ENCODE data around the gene FZD2. TPM values are rescaled to one million over a fixed set of nuclear protein-coding genes. Genes with fewer than 3 reads are reported as not detected.
"Not testable (repeated sequence)": the region's sequence is repeated elsewhere in the genome, so short reads cannot be mapped to it uniquely, and the experiment has no call there.

FZD2 gene
- total RNA-seq, 1 donor from 2014 or later: 15.5 TPM

DNA sequence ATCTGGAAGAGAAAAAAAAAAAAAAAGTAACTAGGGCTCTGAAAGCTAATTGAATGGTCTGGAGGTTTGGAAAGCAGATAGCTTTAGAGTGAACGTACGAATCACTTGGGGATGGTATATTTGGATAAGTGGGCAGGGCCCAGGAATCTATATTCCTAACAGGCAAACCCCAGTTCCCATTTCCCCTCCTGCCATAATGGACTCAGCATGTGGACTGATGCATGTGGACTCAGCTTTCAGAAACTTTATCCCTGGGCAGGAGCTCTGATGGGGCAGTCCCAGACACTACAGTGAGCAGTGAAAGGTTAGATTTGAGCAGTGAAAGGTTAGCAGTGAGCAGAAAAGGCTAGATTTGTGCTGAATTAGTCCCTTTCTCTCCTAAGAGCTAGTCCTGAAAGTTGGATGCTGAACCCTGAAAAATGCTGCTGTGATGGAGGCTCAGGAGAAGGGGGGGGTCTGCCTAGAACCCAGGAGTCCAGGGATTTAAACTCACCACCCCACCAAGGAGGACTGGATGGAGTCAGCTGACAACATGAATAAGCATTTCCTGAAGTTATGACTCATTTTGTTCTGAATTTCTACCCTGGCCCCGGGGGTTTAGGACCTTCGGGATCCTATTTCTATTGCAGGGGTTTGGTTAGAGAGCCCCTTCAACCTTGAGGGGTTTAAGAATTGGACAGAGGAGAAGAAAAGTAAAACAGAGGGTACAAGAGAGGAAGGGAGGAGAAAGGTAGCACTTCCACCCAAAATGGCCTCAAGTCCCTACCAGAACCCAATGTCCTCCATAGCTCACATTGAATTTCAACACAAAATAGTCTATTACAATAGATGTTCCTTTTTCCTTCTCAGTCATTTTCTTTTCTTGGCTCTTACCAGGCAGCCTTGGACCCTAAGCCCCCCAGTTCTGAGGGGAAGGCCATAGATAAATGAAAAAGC is 10.3 kb upstream of the FZD2 start:
- peak; percentile 37 for DNase-seq (ENCODE audit: low read depth)

DNA sequence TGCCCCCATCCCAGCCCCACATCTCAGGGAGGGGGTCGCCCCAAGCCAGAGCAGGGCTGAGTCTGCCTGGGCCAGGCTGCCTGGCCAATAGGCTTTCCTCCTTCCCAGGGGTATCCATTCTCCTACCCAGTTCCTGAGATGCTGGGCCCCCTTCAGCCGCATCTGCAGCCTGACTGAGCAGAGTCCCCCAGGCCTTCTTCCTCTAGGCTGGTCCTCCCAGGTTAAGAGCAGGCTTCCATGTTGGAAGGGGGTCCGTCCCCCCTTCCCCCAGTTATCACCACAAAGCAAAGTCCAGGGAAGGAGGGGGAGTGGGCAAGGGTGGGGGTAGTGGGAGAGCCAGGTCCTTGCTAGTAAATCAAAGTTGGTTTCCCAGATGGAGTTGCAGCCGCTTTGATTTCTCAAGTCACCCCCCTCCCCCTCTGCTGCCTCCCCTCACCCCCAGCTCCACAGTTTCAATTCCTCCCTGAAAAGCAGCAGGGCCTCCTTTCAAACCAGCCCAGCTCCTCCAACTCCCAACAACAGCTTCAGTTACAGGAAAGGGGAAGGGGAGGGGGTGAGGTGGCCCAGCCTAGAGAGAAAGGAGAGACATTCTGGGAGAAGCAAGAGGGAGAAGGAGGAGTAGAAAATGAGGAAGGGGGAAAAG is 9.5 kb upstream of the FZD2 start:
- DNase-seq (ENCODE audit: low read depth): peak; percentile 26

DNA sequence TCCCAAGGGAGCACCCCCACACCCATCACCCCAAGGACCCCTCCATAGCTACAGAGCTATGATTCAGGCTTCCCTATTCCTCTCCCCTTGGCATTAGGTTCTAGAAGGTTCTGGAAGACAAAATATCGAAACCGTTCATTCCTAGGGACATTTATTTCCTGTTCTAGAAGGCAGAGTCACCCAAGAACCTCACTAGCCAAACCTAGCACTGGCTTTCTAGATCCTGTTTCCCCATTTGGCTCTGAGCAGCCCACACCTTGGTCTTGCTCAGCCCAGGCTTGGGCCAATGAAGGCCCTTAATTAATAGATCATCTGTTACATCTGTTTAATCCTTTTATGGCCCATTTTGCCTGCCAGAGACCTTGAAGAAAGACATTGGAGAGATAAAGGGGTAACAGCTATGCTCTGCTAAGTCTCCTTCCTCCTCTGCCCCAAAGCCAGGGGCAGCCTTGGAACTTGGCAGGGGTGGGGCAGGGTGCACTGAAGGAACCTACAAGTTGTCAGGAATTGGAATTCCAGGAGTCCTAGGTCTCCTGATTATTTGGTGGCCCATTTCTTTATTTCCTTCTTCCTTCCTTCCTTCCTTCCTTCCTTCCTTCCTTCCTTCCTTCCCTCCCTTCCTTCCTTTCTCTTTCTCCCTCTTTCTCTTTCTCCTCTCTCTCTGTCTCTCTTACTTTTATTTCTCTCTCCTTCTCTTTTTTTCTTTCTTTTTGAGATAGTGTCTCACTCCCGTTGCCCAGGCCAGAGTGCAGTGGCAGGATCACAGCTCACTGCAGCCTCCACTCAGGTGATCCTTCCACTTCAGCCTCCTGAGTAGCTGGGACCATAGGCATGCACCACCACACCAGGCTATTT is 8.7 kb upstream of the FZD2 start:
- DNase-seq (ENCODE audit: low read depth): no peak

DNA sequence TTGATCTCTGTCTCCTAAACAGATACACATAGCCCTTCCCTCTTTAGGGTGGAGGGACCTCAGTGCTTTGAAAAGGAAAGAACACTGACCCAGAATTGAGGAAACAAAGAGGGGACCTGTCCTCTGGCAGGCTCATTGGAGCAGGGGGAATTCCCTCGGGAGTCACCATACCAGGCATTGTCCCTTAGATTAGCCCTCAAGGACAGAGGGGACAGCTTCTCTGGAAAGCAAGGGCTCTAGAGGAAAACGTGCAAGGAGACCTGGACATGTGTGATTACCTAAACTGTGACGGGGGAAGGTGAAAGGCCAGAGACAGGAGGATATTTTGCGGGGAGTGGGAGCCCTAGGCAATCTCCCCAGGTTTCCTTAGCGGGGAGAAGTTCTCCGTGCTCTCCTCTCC is 7.6 kb upstream of the FZD2 start:
- no peak for DNase-seq (ENCODE audit: low read depth)

DNA sequence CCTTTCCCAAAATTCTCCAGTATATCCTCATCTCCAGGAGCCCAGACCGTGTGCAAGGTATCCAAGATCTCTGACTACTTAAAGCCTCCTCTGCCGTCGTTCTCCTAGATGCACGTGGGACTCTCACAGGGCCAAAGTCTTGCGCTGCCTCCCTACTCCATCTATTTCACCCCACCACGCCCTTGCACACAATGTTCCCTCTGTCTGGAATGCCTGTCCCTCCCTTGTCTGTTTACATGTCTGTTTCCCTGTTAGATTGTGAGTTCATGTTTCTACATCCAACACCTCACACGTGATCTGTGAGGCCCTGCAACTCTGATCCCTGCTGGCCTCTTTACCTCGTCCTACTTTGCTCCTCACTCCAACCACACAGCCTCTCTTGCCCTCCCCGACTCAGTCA is 4.9 kb upstream of the FZD2 start:
- no peak for DNase-seq (ENCODE audit: low read depth)

DNA sequence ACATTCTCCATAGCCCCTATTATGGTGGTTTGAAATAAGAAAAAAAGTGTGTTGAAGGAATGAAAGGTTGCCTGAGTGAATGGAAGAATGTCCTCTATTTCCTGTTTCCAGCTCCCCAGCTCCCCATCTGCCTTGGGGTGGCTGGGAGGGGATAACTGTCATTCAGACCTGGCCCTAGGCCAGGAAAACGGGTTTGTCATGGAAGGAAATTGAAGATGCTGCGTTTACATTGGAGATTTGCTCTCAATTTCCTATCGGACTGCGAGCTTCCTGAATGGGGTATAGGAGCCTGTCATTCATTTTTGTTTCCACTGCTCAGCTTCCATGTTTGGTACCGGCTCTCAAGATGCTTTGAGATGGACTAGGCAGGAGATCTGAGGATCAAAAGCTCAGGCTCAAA is 2.2 kb upstream of the FZD2 start:
- DNase-seq (ENCODE audit: low read depth): no peak

DNA sequence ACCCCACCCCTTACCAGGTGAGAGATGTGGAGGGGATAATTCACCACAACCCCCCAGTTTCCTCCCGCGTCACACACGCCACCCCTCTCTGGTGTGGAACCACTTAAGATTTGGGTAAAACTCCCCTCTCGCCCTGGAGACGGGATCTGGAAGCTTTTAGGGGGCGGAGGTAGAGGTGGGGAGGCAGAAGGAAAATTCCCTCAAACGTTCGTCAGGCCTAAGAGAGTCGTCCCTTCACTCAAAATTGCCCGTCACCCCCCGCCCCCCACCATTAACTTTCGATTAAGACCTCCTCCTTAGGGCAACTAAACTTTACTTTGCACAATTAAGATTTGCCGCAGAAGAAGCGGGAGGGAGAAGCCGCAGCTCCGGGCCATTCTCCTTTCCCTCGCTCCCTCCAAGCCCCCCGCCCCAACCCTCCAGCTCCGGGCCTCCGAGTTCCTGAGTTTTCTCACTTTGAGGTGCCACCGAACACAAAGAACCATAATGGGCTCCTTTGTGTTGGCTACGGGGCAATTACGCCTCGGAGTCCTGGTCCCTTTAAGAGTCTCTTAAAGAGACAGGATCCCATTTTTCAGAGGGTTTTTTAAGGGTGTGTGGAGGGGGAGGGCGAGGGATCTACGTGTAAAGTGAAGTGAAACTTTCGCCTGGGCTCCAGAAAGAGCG is 985 bp upstream of the FZD2 start:
- DNase-seq (ENCODE audit: low read depth): peak; percentile 80

DNA sequence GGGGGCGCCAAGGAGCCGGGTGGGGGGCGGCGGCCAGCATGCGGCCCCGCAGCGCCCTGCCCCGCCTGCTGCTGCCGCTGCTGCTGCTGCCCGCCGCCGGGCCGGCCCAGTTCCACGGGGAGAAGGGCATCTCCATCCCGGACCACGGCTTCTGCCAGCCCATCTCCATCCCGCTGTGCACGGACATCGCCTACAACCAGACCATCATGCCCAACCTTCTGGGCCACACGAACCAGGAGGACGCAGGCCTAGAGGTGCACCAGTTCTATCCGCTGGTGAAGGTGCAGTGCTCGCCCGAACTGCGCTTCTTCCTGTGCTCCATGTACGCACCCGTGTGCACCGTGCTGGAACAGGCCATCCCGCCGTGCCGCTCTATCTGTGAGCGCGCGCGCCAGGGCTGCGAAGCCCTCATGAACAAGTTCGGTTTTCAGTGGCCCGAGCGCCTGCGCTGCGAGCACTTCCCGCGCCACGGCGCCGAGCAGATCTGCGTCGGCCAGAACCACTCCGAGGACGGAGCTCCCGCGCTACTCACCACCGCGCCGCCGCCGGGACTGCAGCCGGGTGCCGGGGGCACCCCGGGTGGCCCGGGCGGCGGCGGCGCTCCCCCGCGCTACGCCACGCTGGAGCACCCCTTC is 484 bp downstream of the FZD2 start:
- peak; percentile 60 for DNase-seq (ENCODE audit: low read depth)

DNA sequence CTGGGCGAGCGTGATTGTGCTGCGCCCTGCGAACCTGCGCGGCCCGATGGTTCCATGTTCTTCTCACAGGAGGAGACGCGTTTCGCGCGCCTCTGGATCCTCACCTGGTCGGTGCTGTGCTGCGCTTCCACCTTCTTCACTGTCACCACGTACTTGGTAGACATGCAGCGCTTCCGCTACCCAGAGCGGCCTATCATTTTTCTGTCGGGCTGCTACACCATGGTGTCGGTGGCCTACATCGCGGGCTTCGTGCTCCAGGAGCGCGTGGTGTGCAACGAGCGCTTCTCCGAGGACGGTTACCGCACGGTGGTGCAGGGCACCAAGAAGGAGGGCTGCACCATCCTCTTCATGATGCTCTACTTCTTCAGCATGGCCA is 1.0 kb downstream of the FZD2 start:
- no peak for DNase-seq (ENCODE audit: low read depth)

DNA sequence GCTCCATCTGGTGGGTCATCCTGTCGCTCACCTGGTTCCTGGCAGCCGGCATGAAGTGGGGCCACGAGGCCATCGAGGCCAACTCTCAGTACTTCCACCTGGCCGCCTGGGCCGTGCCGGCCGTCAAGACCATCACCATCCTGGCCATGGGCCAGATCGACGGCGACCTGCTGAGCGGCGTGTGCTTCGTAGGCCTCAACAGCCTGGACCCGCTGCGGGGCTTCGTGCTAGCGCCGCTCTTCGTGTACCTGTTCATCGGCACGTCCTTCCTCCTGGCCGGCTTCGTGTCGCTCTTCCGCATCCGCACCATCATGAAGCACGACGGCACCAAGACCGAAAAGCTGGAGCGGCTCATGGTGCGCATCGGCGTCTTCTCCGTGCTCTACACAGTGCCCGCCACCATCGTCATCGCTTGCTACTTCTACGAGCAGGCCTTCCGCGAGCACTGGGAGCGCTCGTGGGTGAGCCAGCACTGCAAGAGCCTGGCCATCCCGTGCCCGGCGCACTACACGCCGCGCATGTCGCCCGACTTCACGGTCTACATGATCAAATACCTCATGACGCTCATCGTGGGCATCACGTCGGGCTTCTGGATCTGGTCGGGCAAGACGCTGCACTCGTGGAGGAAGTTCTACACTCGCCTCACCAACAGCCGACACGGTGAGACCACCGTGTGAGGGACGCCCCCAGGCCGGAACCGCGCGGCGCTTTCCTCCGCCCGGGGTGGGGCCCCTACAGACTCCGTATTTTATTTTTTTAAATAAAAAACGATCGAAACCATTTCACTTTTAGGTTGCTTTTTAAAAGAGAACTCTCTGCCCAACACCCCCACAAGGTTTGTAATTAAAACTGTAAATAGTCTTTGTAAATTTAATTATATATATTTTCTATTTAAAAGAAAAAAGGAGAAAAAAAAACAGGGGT is 1.7 kb downstream of the FZD2 start:
- no peak for DNase-seq (ENCODE audit: low read depth)

DNA sequence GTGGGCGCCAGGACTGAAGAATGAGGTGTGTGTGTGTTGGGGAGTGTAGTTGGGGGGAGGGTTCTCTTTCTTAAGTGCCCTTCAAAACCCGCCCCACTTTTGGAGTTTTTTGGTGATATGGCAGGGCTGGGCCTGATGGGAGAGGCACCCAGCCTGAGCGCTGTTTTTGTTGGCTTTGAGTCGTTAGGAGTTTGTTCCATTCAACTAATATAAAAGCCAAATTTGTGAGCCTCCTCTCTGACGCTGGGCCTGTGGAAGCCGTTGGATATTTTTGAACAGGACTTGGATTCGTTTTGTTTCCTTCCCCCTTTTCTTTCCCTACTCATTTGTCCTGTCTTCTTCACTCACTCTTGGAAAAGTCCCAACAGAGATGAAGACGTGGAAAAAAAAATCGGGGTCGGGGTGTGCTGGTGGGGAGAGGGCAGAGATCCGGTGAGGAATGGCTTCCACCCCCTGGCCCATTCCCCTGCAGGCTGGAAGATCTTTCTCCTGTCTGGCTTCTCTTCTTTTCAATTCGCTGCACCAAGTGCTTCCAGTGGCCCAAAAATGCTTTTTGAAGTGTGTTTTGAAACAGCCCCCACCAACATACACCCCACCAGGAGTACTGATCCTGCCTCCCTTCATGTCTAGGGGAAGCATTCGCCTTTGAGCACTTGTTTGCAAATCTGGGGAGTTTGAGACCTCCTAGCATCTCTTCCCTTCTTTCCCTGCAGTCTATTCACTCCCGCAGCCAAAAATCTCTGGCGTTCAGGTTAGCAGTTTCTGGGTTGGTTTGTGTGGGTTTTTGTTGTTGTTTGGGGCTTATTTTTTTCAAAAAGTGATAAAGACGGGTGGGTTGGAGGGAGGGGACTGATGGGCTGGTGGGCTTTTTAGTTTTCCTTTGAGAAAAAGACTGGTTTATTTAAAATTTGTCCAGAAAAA is 2.6 kb downstream of the FZD2 start:
- no peak for DNase-seq (ENCODE audit: low read depth)

DNA sequence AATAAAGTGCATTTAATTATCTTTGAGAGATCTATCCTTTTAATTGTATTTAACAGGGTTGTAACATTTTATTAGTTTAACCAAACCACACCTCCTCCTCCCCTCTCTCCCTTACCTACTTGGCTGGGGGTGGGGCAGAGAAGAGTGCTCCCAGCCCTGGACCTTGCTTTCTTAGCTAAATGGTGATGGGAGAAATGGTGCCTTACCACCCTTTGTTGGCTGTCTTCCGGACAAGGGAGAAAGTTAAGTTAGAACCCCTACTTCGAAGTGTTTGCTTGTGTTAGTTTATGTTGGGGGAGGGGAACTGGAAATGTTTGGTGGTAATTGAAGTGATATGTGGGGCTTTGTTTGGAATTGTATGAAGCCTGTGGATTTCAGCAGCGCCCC is 3.9 kb downstream of the FZD2 start:
- no peak for DNase-seq (ENCODE audit: low read depth)

DNA sequence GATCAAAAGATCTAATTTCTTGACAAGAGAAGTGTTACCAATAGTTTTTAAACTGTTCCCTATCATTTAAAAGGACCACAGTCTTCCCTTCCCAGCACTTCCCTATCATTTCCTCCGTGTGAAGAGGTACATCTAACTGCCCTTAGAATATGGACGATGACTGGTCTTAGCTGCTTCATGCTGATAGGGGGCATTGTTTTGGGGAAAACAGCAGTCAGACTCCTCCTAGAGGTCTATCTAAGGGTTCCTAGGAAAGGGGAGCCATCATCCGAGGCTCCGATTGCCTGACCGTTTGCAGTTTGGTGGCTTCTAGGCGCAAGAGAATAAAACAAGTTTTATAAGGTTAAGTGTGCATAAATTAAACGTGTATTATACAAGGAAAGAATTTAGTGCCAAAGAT is 7.1 kb downstream of the FZD2 start:
- no peak for DNase-seq (ENCODE audit: low read depth)

DNA sequence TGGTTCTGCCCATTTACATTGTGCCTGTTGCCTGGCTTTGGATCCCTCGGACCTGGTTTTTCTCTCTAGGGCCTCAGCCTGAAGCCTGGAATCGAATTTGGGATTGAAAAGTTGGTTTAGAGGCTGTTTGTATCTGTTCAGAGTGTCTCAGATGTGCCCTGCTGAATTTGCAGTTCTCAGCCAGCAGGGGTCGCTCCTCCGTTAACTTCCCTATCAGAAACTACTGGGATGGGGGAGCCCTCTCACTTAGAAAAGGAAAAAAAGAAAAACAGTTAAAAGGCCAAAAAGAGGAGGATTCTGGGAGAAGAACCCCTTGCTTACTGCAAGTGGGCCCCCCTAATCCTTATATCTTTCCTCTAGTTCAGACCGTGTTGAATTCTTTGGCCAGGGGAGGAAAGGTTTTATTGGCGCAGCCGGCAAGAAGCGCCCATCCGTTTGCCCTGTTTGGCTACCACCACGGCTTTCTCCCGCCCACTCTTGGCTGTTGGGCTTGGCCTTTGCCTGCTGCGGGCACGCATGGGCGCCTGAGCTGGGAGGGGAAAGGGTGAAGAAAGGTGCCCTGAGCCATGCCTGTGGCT is 8.7 kb downstream of the FZD2 start:
- no peak for DNase-seq (ENCODE audit: low read depth)

DNA sequence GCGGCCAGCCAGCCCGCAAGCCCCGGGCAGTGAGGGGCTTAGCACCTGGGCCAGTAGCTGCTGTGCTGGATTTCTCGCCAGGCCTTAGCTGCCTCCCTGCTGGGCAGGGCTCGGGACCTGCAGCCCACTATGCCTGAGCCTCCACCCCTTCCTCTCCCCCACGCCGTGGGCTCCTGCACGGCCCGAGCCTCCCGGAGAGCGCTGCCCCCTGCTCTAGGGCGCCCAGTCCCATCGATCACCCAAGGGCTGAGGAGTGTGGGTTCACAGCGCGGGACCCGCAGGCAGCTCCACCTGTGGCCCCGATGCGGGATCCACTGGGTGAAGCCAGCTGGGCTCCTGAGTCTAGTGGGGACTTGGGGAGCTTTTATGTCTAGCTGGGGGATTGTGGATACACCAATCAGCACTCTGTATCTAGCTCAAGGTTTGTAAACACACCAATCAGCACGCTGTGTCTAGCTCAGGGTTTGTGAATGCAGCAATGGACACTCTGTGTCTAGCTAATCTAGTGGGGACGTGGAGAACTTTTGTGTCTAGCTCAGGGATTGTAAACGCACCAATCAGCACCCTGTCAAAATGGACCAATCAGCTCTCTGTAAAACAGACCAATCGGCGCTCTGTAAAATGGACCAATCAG is 11.1 kb downstream of the FZD2 start:
- not testable (repeated sequence) for DNase-seq (ENCODE audit: low read depth)

DNA sequence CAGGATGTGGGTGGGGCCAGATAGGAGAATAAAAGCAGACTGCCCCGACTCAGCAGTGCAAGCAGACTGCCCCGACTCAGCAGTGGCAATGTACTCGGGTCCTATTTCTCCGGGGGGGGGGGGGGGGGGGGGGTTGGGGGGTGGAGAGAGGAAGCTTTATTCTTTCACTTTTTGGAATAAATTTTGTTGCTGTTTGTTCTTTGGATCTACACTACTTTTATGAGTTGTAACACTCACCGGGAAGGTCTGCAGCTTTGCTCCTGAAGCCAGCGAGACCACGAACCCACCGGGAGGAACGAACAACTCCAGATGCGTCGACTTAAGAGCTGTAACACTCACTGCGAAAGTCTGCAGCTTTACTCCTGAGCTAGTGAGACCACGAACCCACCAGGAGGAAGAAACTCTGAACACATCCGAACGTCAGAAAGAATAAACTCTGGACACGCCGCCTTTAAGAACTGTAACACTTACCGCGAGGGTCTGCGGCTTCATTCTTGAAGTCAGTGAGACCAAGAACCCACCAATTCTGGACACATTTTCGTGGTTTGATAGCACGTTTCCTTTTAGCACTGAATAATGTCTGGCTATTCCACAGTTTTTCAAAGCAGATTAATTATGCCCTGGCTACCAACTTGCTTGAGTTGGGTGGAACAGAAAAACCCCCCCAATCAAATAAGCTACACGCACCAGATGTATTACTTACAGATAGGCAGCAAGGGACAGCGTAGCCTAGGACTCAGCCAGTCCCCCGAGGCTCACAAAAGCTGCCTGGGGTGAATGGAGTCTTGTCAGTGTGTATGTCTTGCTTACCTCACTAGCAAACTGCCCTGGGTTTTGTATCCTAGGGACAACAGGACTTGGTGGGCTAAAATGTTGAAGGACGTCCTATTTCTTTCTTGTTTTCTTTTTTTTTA is 11.9 kb downstream of the FZD2 start:
- DNase-seq (ENCODE audit: low read depth): no peak

DNA sequence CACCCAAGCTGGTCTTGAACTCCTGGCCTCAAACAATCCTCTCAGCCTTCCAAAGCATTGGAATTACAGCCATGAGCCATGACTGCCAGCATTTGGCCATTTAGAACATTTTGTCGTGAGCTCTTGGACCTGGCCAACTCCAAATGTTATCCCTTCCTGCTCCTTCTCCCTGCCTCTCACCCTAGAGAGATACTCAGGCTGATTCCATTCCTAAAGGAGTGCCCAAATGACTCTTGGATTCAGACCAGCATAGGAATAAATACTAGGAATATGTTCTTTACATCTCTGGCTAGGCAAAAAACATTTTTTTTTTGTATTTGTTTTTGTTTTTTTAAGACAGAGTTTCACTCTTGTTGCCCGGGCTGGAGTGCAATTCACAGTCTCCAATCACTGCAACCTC is 15.5 kb downstream of the FZD2 start:
- DNase-seq (ENCODE audit: low read depth): no peak
